ENCODE measurements around the gene IL1A.
"Not testable (repeated sequence)": the region's sequence is repeated elsewhere in the genome, so short reads cannot be mapped to it uniquely, and the experiment has no call there.

The IL1A gene

DNA sequence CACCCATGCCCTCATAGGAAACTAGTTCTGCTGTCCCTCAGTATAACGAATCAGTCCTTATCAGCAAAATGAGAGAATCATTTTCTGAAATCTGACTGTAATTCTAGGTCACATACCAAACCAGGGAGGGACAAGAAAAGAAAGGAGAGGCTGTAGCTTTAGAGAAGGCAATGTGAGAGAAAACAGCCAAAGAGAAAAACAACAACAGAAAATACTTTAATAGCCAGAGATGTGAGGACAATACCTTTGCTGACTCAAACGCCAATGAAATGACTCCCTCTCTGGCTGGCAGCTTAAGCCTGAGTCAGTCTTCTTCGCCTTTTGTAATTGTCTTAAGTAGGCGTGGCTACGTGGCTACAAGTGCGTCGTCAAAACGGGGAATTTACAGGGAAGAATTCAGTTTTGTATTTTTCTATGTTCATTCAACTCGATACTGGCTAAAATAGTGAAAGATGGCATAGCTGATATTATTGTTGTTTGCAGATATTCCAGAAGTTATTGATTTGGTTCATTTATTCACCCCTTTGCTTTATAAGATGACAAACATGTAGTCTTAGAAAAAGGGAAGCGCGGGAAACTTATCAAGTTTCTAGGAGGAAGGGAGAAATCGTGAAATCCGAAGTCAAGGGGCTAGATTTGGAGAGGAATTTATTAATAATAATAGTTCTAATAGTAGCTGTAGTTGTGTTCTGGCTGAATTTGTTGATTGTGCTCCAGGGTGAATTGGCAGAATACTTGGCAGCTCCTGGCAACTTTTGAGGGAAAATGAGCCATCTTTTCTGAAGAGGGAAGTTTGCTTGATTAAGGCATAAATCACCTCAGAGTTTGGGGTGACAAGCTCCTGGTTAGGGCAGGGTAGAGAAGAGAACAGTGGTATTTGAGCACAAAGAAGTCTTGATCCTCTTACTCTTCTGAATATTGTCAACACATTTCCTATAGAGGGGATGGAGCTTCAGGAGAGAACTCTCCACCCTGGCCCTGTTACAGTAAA, at the start of gene IL1A:
Gene IL1A, minus strand, starts transcription at position 295 of the 991 bp plus-strand sequence. CDS start 723 bp downstream, outside the sequence.
- FAIRE-seq (peak; percentile 64), DNase-seq (ENCODE audit: extremely low spot score, insufficient read length, low read depth) (no peak)

DNA sequence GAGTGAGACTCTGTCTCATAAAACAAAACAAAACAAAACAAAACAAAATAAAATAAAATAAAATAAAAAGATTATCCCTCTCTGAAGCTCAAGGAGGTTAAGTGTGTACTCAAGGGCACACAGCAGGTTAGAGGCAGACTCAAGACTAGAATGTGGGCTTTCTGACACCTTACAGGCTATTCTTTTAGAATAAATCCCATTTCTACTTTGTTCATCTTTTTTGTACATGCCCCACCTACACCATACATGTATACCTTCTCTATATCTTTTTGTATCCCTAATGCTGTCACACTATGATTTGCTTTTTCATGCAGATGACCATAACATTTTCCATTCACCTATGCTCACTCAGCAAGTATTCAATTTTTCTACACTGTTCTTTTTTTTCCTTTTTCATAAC, 49.7 kb upstream of the IL1A start:
- no peak for DNase-seq (ENCODE audit: extremely low spot score, insufficient read length, low read depth)
- no peak for FAIRE-seq

- FAIRE-seq; DNase-seq (ENCODE audit: extremely low spot score, insufficient read length, low read depth): not testable (repeated sequence)
Measured at GRCh38 chr2:112833639-112833931, 49.3 kb upstream of the IL1A start.

GRCh38 chr2:112832841-112833638, 48.7 kb upstream of the IL1A start:
- DNase-seq (ENCODE audit: extremely low spot score, insufficient read length, low read depth) (no peak), FAIRE-seq (no peak)

GRCh38 chr2:112831946-112832840, 47.9 kb upstream of the IL1A start:
- DNase-seq (ENCODE audit: extremely low spot score, insufficient read length, low read depth) = no peak

GRCh38 chr2:112831513-112831845, 47.2 kb upstream of the IL1A start:
- FAIRE-seq (no peak), DNase-seq (ENCODE audit: extremely low spot score, insufficient read length, low read depth) (no peak)

More at GRCh38 chr2:112831946-112832840, 47.9 kb upstream of the IL1A start:
- FAIRE-seq = no peak

- FAIRE-seq = no peak
- no peak for DNase-seq (ENCODE audit: extremely low spot score, insufficient read length, low read depth)
Measured at GRCh38 chr2:112830682-112831512, 46.6 kb upstream of the IL1A start.

GRCh38 chr2:112829961-112830681, 45.8 kb upstream of the IL1A start:
- no peak for FAIRE-seq
- DNase-seq (ENCODE audit: extremely low spot score, insufficient read length, low read depth) = no peak

DNA sequence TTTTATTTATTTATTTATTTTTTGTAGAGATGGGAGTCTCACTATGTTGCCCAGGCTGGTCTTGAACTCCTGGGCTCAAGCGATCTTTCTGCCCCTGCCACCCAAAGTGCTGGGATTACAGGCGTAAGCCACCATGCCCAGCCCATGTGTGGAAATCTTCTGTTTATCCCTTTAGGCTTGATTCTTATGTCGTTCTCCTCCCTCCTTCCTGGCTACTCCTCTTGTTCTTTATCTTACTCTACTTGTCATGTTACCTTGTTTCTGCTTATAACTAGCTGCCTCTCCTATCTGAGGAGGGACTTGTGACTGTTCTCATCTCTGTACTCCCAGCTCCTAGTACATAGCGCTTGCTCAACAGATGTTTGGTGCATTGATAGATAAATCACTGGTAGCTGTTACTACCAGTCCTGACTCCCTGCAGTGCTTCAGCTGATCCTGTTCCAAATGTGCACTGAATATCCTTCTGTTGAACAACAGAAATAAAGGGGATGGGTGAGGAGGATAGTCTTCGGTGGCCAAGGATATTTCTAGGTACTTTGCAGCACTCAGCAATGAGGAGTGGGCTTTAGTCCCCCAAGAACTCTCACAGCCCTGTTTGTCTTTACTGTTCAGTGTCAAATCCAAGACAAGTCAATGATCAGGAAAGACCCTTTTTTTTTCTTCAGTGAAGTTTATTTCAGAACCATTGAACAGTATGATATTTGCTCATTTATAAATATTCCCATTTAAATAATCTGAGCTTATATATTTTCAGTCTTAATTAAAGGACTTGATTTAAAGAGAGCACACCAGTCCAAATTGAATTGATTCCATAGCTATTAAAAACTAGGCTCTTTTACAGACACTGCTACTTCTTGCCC, 45.0 kb upstream of the IL1A start:
- FAIRE-seq (no peak), DNase-seq (ENCODE audit: extremely low spot score, insufficient read length, low read depth) (no peak)

DNA sequence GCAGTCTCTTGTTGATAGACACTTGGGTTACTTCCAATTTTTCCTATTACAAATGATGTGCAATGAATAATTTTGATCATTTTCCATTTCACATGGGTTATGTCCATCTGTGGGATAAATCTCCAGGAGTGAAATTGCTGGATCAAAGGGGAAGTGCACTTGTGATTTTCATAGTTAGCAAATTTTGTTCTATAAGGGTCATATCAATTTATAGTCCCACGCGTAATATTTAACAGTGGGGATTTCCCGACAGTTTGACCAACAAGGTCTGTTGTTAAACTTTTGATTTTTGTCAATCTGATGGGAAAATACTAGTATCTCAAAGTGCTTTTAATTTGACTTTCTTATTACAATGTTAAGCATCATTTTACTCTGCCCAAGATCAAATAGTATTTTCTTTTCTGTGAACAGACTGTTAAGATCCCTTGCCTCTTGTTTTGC, 44.0 kb upstream of the IL1A start:
- FAIRE-seq (no peak), DNase-seq (ENCODE audit: extremely low spot score, insufficient read length, low read depth) (no peak)

DNA sequence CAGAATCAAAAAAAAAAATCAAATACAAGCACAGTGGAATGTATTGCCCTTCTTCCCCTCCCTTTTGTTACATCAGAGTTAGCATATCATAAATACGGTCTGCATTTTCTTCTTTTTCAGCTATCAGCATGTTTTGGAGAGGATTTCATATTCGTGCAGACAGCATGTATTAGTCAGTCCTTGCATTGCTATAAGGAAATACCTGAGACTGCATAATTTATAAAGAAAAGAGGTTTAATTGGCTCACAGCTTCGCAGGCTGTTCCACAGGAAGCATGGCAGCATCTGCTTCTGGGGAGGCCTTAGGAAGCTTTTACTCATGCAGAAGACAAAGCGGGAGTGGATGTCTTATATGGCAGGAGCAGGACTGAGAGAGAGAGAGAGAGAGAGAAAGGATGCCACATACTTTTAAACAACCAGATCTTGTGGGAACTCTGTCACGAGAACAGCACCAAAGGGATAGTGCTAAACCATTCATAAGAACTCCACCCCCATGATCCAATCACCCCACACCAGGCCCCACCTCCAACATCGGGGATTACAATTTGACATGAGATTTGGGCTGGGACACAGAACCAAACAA, 43.4 kb upstream of the IL1A start:
- no peak for FAIRE-seq
- DNase-seq (ENCODE audit: extremely low spot score, insufficient read length, low read depth) = no peak

DNA sequence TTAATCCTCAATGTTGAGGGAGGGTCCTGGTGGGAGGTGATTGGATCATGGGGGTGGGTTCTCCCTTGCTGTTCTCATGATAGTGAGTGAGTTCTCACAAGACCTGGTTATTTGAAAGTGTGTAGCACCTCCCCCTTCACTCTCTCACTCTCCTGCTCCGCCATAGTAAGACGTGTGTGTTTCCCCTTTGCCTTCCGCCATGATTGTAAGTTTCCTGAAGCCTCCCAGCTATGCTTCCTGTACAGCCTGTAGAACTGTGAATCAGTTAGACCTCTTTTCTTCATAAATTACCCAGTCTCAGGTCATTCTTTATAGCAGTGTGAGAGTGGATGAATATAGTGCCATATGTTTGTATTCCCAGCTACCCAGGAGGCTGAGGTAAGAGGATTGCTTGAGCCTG, 42.7 kb upstream of the IL1A start:
- FAIRE-seq (no peak), DNase-seq (ENCODE audit: extremely low spot score, insufficient read length, low read depth) (no peak)

DNA sequence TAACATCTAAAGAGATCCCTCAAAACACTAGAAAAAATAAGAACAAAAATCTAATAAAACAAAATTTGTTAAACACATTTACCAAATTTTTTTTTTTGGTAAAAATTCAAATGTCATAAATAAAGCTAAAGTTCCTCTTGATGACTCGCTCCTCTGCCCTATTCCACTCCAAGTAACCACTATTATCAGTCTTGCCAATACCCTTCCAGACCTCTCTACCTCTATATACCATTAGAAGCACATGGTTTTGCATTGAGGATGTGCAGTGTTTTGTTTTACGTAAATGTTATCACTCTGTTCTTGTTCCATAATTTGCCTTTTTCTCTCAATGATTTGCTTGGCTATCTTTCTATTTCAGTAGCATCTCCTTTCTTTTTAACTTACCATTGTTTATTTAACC, 41.4 kb upstream of the IL1A start:
- no peak for FAIRE-seq
- no peak for DNase-seq (ENCODE audit: extremely low spot score, insufficient read length, low read depth)

DNA sequence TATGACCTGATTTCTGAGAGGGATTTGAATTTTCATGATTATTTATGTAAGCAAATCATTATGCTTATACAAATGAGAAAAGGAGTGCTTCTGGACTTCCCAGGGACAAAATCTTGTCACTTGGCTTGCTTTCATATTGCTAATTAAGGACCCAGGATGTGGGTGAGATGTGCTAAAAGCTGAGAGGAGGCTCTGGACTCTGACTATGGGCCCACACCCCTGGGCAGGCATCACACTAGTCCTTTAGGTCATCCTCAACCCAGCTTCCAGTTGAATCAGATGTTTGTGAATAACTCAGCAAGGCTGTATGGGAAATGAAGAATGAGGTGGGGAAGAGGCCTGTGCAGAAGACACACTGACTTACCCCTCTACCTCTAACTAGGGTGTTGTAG, 40.4 kb upstream of the IL1A start:
- no peak for FAIRE-seq
- DNase-seq (ENCODE audit: extremely low spot score, insufficient read length, low read depth) = no peak

DNA sequence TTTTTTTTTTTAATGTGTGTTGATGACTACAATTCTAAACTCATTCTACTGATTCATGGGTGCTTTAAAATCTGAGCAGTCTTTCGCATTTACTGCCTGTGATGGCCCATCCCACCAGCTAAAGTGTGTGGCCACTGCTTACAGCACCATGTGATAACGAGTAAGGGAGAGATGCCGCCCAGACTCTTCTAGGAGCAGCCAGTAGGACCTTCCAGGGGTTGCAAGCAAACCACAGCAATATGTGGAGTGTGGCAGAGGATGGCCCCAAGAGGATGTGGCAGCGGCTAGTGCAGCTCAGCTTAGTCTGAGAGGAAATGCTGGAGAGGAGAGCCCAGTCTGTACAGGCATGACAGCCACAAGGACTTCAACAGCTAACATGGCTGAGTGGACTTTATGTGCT, 37.4 kb upstream of the IL1A start:
- no peak for DNase-seq (ENCODE audit: extremely low spot score, insufficient read length, low read depth)
- no peak for FAIRE-seq

- FAIRE-seq = peak; percentile 86
- peak; percentile 45 for DNase-seq (ENCODE audit: extremely low spot score, insufficient read length, low read depth)
Measured at GRCh38 chr2:112821142-112821541, 36.8 kb upstream of the IL1A start.

- DNase-seq (ENCODE audit: extremely low spot score, insufficient read length, low read depth) (no peak), FAIRE-seq (no peak)
Measured at GRCh38 chr2:112820343-112820742, 36.0 kb upstream of the IL1A start.

Measured in GM18507 (cell line).